GM12892 (cell line): ENCODE results near the gene CHAC1.

Experiments
- POLR2A ChIP-seq: IDR thresholded peaks from 2 replicates; pipeline ENCODE4 v1.6.1; 2011; ENCODE audit warnings: low read depth, low read length, control low read depth
- TAF1 ChIP-seq: IDR thresholded peaks from 2 replicates; pipeline ENCODE4 v1.6.1; 2011; ENCODE audit warnings: low read depth, mild to moderate bottlenecking, control low read depth, low read length, borderline replicate concordance

DNA sequence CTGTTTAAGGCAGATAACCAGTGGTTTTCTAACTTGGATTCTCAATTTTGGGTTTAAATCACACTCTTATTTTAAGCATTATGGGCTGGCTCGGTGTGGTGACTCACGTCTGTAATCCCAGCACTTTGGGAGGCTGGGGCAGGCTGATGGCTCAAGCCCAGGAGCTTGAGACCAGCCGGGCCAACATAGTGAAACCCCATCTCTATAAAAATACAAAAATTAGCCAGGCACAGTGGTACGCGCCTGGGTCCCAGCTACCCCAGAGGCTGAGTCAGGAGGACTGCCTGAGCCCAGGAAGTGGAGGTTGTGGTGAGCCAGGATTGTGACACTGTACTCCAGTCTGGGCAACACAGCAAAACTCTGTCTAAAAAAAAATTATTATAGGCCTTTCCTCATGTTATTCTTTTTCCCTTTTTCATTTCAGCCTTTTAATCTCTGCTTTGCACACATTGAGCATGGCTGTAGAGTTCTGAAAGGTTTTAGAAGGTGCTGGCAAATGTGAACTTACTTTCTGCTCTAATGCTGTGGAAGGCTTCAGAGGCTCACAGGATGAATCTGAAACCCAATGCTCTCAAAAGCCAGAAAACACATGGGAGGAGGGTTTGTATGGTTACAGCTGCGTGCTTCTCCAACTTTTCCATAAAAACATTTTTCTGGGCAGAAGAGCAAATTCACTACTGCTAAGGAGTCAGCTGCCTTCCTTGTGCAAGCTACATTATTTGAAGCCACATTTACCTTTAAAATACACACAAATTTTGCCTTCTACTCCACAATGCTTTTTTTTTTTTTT, 32.5 kb downstream of the CHAC1 start:
- TF ChIP-seq POLR2A (no peak), TAF1 (no peak)
